Measurements from ENCODE around the gene MAF. TPM values are rescaled to one million over a fixed set of nuclear protein-coding genes. Genes with fewer than 3 reads are reported as not detected.

MAF gene
- total RNA-seq, 1 experiment from 2014 or later, result 6.6 TPM

GRCh38 chr16:79645701-79646100 lies 45.2 kb upstream of the MAF start (continued):
- TF ChIP-seq ATF1 (CRISPR knock-in tag; IDR thresholded peaks at IDR 0.05), result no peak

GRCh38 chr16:79644971-79645667 lies 44.6 kb upstream of the MAF start:
- ChIA-PET CTCF (no interaction called here), POLR2A (no interaction called here)
- Mint-ChIP-seq H3K27me3 (ENCODE audit: low read depth) (no peaks in the 10 kb centered on the region; the same call in 1 of the 2 replicates), H3K27ac (no peak overlapping the region), H3K36me3 (no peaks in the 10 kb centered on the region), H3K4me1 (0 out of 2 replicates have a peak, but pooled peaks cover 3% of the 10 kb centered on the region), H3K9me3 (no peaks in the 10 kb centered on the region), H3K4me3 (no peak overlapping the region)
- DNase-seq (ENCODE audit: low spot score) (no peak), ATAC-seq (no peak)
- TF ChIP-seq MXD4 (CRISPR knock-in tag; IDR thresholded peaks at IDR 0.05; ENCODE audit: borderline replicate concordance) (no peak), ZNF416 (CRISPR knock-in tag; IDR thresholded peaks at IDR 0.05) (no peak), EMX1 (CRISPR knock-in tag; IDR thresholded peaks at IDR 0.05) (no peak), HMGA2 (CRISPR knock-in tag; IDR thresholded peaks at IDR 0.05) (no peak), AR (CRISPR knock-in tag; IDR thresholded peaks at IDR 0.05) (no peak), IRF1 (CRISPR knock-in tag; IDR thresholded peaks at IDR 0.05) (no peak), RORB (CRISPR knock-in tag; IDR thresholded peaks at IDR 0.05) (no peak), NR1H2 (CRISPR knock-in tag; IDR thresholded peaks at IDR 0.05) (no peak), NR3C1 (CRISPR knock-in tag; conservative IDR thresholded peaks at IDR 0.05; ENCODE audit: low read depth) (no peak), ZNF138 (CRISPR knock-in tag; conservative IDR thresholded peaks at IDR 0.05) (no peak), OVOL2 (CRISPR knock-in tag; IDR thresholded peaks at IDR 0.05; ENCODE audit: borderline replicate concordance) (no peak), TEAD4 (CRISPR knock-in tag; IDR thresholded peaks at IDR 0.05) (no peak), GRHL2 (CRISPR knock-in tag; IDR thresholded peaks at IDR 0.05; ENCODE audit: insufficient replicate concordance, severe bottlenecking) (no peak), TP53 (CRISPR knock-in tag; IDR thresholded peaks at IDR 0.05) (no peak), ZNF671 (CRISPR knock-in tag; IDR thresholded peaks at IDR 0.05) (no peak), ZNF396 (CRISPR knock-in tag; IDR thresholded peaks at IDR 0.05; ENCODE audit: borderline replicate concordance) (no peak), ZNF512 (CRISPR knock-in tag; IDR thresholded peaks at IDR 0.05; ENCODE audit: borderline replicate concordance) (no peak), TCF7 (CRISPR knock-in tag; IDR thresholded peaks at IDR 0.05; ENCODE audit: low read depth) (no peak)
- TF ChIP-seq, protein P1, sequence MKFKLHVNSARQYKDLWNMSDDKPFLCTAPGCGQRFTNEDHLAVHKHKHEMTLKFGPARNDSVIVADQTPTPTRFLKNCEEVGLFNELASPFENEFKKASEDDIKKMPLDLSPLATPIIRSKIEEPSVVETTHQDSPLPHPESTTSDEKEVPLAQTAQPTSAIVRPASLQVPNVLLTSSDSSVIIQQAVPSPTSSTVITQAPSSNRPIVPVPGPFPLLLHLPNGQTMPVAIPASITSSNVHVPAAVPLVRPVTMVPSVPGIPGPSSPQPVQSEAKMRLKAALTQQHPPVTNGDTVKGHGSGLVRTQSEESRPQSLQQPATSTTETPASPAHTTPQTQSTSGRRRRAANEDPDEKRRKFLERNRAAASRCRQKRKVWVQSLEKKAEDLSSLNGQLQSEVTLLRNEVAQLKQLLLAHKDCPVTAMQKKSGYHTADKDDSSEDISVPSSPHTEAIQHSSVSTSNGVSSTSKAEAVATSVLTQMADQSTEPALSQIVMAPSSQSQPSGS (CRISPR knock-in tag; IDR thresholded peaks at IDR 0.05; ENCODE audit: borderline replicate concordance, low read depth), result no peak
